Activated effector memory CD4-positive, alpha-beta T cell treated with Interleukin-2 at 50 U/mL for 16 hours (primary cell): Measurements from ENCODE around the gene KIF16B.
"Not testable (repeated sequence)": the region's sequence is repeated elsewhere in the genome, so short reads cannot be mapped to it uniquely, and the experiment has no call there.

Experiments
- DNase-seq: peaks from one replicate; pipeline ENCODE4 v3.0.0-alpha.2; 2020

The KIF16B gene

DNA sequence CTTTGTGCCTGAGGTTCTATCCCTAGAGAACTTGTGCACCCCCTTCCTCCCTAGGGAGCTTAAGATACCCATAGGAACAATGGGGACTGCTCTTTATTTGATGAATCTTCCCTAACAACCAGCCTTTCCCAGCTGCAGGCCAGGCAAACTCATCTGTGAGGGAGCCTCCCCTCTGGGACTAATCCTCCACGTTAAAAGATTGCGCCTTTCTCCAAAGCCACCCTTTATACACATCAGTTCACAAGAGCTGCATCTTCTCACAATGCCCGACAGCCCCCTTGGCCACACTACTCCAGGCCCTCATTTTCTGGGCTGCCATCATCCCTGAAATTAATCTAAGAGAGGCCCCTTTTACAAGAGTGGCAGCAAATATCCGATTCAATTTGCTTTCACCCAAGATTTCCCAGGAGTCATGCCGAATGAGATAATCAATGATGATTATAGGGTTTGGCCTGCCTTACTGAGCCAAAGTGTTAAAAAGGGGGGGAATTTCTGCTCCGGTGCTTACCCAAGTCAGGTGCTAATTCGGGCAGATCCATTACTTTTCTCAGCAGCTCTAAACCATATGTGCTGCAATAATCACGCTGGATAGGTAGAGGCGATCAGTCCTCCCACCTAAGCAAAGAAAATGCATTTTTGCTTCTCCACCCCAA lies 336.5 kb downstream of the KIF16B start:
- no peak for DNase-seq

DNA sequence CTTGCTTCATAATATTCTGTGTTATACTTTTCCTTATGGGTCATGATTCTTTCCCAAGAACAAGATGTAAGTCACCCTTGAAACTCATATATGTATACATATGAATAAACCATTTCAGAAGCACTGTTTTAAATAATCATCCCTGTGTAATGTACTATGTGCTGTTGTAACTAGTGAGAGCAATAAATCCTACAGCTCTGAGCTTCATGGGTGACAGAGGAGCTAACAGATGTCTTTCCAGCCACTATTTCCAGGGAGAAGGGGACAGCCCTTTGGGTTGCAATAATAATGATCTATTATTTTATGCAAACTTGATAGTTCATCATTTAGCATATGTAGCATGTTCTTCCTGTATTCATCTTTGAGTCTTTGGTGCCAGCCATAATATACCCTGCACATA lies 342.8 kb downstream of the KIF16B start:
- DNase-seq = no peak

DNA sequence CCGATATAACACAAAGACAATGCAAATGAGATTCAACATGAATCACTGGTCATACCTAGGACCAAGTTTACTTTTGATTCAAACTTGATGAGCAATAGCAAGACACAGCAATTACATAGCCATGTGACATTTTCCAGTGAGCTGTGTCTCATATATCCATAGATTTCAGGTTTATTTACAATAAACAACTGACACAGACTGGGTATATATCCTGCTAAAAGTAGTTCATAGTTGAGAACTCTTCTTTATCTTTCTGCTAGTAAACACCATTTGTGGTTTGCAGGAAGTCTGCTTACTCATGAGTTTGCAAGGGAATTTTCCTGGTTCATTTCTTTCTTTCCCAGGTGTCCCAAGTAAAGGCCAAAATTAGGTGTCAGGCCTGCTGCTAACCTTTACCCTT lies 343.4 kb downstream of the KIF16B start:
- no peak for DNase-seq

DNA sequence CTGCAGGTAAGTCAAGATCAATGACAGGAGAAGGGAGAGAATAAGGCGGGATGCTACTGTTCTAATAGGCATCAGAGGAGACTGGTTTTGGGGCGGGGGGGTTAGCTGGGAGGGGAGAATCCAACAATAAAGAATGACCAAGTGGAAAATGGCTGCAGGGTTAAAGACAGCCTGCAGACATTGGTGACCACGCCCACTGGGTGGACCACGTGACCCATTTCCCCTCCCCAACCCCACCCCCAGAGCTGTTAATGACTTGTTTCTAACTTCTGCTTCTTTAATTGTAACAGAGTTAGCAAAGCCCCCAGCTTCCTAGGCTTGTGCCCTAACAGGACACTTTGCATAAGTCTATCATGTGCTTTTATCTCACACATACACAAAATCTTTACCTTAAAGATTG lies 344.5 kb downstream of the KIF16B start:
- no peak for DNase-seq

DNA sequence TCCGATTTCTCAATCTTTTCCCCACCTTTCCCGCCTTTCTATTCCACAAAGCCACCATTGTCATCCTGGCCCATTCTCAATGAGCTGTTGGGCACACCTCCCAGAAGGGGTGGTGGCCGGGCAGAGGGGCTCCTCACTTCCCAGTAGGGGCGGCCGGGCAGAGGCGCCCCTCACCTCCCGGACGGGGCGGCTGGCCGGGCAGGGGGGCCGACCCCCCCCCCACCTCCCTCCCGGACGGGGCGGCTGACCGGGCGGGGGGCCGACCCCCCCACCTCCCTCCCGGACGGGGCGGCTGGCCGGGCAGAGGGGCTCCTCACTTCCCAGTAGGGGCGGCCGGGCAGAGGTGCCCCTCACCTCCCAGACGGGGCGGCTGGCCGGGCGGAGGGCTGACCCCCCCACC lies 346.3 kb downstream of the KIF16B start:
- DNase-seq = not testable (repeated sequence)

DNA sequence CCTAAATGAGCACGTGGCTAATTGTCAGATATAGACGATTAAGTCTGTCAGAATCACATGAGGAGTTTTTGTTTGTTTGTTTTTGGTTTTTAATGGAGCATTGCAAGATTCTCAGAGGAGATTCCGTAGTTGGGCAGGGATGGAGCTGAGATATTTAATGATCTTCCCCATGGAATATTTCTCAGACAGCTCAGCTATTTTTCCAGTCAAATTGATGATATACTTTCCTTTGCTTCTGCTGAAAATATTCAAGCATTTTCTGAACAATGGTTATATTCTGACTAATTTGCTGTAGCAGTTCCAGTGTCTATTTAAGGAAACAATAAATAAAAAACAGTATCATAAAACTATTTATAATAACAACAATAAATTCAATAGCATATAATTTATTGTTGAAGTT lies 348.4 kb downstream of the KIF16B start:
- DNase-seq = no peak

DNA sequence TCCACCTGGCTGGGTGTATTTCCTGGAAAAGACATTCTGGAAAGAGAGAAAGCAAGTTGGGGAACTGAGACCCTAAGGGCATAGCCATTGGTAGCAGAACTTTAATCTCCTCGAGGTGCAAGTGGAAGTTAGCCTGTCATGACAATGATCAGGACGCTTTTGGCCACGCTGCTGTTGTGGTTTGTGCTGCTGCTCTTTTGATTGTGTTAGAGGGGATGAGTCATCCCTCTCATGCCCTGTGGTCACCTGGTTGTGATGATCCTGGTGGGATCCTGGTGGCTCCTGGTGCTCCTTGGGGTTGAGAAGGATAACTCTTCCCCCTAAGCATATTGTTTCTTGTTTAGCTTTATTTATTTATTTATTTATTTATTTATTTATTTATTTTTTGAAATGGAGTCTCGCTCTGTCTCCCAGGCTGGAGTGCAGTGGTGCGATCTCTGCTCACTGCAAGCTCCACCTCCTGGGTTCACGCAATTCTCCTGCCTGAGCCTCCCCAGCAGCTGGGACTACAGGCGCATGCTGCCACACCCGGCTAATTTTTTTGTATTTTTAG lies 350.3 kb downstream of the KIF16B start:
- no peak for DNase-seq
